IPS-11a (cell line): ENCODE results near the gene SNX3.
"Not testable (repeated sequence)": the region's sequence is repeated elsewhere in the genome, so short reads cannot be mapped to it uniquely, and the experiment has no call there.

Source experiments
- H3K4me3 ChIP-seq: one replicate; pipeline ENCODE4 v1.5.1; 2013; ENCODE audit warnings: low read depth, low read length, control low read depth

SNX3 gene

DNA sequence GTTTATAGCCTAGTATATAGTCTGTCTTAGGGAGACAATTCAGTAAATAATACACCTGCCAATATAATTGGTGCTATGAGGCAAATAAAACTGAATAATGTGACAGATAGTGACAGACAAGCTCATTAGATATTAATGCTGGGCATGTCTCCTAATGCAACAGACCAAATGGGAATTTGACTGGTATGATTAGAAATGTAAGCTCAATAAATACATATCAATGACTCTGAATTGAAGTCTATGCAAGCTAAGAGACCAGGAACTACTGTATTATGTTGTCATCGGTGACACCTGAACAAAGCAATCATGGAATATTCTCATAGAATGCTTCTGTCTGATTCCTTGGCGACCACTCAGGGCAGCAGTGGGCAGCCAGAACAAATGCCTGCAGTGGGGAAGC is 2.5 kb upstream of the SNX3 start:
- no peak overlapping the region for H3K4me3 ChIP-seq

DNA sequence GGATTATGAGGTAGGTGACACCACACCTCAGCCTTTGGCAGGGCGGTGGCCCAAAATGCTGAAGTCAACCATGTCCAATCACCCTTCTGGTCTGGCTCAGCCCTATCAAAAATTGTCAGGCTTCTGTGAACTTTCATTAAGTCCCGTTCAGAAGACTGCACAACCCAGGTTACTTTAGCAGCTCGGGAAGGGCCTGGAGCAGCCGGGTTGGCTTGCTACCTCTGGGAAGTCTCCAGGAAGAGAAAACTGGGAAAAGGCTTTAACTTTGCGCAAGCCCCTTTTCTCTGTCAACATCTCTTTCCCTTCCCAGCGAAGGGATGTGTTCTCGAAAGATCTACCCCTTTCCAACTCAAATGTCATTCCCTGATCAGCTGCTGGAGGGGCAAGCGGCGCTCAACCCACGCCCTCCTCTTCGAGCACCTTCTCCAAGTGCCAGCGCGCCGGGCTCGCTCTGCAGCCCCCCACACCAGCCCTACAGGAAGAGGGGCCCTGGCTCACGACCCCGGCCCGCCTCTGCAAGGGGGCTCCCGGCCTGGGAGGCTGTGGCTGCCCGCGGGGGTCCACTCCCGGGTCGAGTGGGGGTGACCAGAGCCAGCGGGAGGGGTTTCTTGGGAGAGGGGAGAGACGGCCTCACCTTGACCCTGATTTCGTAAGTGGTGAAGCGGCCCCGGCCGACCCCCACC is 573 bp downstream of the SNX3 start:
- H3K4me3 ChIP-seq = peak overlapping the region; percentile 79

DNA sequence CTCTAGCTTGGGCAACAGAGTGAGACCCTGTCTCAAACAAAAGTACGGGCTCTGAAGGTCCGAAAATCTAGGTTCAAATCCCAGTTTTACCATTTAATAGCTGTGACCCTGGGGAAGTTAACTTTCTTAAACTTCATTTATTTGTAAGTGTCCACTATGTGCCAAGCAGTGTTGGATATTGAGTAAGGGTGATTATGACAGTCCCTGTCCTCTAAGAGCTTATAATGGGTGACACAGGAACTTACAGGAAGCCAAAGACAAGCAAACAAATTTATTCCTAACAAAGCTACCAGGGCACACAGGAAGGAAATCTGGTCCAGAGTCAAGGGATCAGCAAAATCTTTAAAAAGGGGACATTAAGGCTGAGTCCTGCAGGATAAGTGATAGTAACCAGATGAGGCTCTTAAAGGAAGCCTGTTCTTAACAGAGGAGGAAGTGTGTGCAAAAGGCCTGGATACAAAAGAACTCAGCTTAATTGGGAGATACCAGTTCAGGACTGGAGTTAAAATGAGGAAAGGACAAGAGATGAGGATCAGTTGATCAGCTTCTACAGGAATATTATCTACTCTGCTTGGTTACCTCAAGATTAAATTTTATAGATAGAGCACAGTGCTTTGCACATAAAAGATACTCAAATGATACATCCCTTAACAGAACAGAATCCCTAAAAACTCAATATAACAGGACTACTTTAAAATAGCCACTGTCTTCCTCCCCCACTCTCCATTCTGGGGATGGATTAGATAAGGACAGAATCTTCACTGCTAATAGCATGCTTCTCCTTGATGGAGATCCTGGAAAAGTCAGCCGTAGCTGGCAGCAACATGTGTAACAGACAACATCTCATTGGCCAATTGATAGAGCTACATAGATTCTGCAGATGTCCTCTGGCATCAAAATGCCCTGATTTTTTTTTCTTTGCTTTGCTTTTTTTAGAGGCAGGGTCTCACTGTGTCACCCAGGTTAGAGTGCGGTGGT is 6.1 kb downstream of the SNX3 start:
- no peak overlapping the region for H3K4me3 ChIP-seq

DNA sequence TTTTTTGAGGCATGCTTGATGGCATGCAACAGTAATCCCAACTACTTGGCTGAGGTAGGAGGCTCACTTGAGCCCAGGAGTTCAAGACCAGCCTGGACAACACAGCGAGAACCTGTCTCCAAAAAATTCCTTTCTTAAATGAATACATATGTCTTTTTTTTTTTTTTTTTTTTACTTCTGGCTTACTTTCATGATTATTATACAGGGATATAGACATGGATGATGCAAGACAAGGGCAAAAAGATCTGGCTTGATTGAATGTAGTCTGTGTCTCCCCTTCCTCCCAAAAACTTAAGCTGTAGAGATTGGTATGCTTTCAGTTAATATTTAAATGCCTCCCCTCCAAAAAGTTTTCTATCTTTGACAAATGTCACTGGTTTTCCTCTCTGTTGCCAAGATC is 7.6 kb downstream of the SNX3 start:
- no peak overlapping the region for H3K4me3 ChIP-seq

DNA sequence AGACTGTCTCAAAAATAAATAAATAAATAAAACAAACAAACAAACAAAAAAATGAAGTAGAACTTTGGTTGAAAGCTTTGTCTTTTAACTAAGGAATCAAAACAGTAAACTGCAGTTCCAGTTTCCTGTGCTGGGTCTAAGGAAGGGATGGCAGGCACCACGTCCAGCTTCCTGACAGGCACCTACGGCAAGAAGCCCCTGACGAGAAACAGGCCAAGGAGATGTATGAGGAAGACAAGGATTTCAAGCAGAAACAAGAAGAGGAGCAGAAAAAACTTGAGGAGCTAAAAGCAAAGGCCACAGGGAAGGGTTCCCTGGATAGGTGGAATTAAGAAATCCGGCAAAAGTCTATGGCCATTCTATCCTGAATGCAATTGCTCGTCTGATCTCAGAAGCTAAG is 8.8 kb downstream of the SNX3 start:
- H3K4me3 ChIP-seq = no peak overlapping the region

DNA sequence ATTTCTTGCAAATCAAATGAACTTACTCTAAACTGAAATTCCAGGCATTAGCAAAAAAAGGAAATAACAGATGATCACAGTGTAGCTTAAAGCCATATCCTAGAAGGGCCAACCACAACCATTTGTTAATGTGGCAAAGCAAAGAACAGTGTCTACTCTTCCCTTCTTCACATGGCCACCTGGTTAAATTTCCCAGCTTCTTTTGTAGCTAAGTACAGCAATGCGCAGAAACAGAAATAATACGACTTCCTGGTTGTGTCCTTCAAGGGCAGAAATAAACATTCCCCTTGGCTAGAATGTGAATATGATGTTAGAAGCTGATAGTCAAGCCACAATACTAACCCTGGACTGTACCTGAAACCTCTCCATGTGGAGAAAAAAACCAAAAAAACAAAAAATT is 9.6 kb downstream of the SNX3 start:
- no peak overlapping the region for H3K4me3 ChIP-seq

DNA sequence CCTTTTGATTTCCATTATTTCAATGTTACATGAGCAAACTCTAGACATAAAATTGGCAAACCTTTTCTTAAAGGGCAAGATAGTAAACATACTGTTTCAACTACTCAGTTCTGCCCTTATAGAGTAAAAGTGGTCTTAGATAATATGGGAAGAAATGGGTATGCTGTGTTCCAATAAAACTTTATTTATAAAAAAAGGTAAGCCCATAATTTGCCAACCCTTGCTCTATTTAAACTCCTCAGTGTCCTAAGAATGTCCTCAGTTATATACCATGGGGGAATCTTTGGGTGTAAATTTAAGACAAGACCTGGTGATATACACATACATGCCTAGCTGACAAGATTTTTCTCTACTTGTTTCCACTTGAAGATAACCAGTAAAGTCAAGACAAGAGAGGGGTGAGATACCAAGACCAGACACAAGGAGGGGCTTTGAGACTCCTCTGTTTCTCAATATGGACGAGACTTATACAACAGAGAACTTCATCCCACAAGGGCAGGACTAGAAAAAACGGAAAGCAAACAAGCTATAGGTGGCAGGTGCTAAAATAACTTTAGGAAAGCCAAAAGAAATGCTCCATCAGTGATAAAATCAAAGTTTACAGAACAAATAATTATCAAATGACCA is 10.5 kb downstream of the SNX3 start:
- no peak overlapping the region for H3K4me3 ChIP-seq

DNA sequence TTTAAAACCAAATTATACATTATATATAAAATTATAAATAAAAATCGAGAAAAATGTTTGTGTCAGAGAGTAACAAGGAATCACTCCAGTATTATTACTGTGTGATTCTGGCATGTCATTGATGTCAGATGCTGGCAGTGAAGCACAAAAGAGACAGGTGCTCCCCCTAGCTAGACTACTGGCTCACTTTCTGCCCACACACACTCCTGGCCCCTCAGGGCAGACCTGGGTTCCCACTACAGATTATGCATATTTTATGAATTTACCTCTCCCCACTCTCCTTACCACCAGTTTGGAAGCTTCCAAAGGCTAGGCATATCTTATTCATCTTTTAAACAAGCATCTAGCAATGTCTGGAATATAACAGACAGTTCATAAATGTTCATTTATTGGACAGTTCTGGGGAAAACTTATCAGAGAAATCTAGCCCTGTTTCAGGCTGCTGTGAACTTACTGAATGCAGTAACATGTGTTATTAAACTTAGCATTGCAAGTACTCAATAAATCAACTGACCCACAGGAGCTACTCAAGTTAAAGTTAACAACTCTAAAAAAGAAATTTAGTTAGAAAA is 12.8 kb downstream of the SNX3 start:
- no peak overlapping the region for H3K4me3 ChIP-seq

DNA sequence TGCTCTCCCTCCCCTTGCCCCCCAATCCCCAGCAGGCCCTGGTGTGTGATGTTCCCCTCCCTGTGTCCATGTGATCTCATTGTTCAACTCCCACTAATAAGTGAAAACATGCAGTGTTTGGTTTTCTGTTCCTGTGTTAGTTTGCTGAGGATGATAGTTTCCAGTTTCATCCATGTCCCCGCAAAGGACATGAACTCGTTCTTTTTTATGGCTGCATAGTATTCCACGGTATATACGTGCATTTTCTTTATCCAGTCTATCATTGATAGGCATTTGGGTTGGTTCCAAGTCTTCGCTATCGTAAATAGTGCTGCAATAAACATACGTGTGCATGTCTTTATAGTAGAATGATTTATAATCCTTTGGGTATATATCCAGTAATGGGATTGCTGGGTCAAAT is 15.7 kb downstream of the SNX3 start:
- H3K4me3 ChIP-seq = not testable (repeated sequence)

DNA sequence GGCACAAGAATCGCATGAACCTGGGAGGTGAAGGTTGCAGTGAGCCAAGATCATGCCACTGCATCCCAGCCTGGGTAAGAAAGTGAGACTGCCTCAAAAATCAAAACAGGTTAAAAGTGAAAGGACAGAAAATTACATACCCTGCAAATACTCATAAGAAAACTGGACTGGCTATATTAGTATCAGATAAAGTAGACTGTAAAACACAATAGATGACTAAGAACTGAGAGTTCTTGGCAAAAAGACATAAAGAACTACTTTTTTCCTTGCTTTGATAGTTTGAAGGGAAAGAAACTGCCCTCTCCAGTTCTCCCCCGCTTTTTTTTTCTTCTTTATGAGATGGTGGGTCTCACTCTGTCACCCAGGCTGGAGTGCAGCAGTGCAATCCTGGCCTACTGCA is 17.0 kb downstream of the SNX3 start:
- no peak overlapping the region for H3K4me3 ChIP-seq

DNA sequence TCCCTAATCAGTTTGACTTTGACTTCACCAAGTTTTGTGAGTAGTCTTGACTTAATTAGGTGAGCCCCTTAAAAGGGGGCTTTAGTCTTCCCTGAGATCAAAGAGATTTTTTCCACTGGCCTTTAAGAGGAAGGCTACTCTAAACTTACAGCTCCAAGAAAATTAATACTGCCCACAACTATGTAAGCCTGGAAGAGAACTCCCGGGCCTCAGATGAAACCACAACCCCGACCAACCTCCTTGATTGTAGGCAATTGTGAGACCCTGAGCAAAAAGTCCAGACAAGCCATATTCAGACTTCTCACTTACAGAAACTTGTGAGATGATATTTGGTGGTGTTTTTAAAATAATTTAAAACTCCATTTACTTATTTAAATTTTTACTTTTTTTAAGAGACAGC is 18.1 kb downstream of the SNX3 start:
- H3K4me3 ChIP-seq = no peak overlapping the region

DNA sequence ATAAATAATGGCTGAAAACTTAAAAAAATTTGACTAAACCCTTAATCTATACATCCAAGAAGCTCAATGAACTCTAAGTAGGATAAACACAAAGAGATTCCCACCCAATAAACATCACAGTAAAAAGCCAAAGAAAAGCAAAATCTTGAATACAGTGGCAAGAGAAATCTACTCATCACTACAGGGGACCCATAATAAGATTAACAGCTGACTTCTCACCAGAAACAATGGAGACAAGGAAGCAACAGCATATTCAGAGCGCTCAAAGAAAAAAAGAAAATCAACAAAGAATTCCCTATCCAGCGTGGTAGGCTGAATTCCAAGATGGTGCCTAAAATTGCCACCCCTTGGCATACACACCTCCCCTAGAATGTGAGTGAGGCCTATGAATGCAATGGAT is 18.6 kb downstream of the SNX3 start:
- no peak overlapping the region for H3K4me3 ChIP-seq

DNA sequence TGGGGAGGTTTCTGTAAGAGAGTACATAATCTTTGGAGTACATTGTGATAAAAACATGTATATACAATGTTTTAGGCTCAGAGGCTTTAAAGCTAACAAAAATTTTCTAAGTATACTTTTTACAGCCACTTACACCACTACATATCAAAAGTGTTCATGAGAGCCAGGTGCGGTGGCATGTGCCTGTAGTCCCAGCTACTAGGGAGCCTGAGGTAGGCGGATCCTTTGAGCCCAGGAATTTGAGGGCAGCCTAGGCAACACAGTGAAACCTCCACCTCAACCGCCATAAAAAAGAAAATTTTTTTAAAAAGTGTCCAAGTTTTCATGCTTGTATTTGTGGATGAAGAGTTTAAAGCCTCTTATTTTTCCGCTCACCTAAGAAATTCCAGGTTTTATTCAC is 22.5 kb downstream of the SNX3 start:
- H3K4me3 ChIP-seq = no peak overlapping the region

DNA sequence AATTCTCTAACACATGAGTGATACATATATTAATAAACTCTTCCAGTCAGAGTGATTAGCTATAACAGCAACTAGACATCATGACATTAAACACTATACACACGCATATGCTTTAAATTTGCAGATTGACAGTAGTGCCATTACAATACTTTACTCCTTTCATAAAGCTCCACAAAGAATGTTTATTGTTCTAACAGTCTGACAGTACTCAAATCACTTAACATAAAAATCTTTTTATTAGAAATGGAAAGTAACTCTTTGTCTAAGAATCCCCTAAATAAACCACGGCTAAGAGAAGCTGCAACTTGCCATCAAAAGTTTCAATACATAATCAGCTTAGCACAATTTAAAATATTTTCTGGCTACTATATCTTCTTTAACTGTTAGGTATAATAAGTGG is 24.0 kb downstream of the SNX3 start:
- H3K4me3 ChIP-seq = no peak overlapping the region

DNA sequence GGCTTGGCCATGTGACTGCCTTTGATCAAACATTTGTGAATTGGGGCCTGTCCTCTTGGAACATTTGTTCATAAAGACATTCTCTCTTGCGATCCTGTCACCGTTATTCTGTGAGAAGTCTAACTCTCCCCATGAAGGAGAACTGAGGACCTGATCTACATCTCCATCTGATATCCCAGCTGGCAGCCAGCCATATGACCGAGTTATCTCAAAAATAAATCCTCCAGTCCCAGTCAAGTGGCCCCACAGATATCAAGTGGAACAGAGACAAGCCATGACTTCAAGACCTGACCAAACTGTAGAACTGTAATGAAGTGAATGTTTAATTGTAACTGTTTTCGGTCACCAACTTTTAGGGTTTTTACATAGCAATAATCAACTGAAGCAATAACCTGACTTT is 25.7 kb downstream of the SNX3 start:
- no peak overlapping the region for H3K4me3 ChIP-seq

DNA sequence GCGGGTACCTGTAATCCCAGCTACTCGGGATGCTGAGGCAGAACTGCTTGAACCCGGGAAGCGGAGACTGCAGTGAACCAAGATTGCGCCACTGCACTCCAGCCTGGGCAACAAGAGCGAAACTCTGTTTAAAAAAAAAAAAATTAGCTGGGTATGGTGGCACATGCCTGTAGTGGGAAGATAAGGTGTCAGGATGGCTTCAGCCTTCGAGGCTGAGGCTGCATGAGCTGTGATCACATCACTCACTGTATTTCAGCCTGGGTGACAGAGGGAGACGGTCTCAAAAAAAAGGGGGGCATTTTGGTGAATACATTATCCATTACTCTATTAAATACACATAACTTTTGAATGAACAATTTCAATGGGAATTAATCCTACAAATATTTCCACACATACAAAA is 32.4 kb downstream of the SNX3 start:
- H3K4me3 ChIP-seq = no peak overlapping the region

DNA sequence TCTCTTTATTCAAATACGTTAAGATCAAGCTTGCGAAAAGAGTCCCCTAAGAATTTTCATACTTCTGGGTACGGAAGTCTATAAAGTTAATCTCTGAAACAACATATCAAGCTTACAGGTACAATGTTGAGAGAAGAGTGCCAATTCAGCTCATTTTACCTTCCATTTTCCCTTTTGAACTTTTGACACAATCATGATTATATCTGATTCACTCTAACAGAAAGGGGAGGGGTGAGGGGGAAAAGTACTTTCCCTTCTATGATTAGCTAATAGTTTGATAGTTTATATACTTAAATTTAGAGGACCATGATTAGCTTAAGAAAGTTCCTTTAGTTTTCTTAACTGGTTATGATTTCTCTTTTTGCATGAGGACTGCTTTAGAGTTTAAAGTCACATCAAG is 33.5 kb downstream of the SNX3 start:
- H3K4me3 ChIP-seq = no peak overlapping the region

DNA sequence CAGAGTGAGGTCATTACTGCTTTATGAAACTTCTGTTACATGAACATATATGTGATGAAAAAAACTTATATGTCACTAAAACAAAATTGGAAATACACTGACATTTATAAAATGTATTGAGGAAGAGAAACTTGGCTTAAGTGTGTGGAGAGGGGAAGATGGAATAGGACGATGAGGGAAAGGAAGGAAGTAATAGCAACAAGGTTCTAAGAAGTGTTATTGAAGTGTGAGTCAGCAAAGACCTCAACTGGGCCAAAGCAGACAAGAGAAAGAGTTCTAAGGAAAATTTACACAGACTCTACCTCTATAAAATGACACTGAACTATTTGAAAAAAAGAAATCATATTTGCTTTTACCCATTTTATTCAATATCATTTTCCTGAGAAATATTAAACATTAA is 38.3 kb downstream of the SNX3 start:
- no peak overlapping the region for H3K4me3 ChIP-seq

DNA sequence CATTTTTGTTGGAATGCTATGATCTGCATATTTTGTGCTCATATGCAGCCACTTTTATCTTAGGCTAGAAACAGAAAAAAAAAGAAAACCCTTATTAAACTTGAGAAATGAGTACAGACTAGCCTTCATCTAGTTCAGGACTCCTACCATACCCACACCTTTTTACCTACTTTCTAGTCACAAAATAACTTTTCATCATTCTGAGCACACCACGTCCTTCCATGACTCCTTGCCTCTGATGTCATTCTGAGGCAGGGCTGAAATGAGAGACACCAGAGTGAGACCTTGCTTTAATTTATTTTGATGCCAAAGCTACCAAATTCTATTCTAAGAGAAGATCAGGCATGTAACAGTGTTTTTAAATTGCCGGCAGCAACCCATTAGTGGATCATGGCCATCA is 38.8 kb downstream of the SNX3 start:
- H3K4me3 ChIP-seq = no peak overlapping the region

DNA sequence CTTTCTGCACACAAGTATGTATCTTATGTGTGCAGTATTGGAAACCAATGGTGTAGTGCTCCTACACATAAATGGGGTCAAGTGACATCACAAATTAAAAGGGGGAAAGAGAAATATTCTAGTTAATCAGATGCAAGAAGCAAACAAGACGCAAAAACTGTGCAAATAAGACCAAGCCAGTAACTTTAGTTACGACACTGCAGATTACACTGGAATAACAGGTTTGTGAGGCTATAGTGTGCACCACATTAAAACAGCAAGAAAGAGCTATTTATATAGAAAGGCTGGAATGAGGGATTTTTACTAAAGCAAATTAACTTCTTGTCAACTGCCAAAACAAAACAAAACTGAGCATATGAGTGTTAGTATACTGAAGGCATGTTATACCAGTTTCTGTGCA is 49.2 kb downstream of the SNX3 start:
- H3K4me3 ChIP-seq = no peak overlapping the region

DNA sequence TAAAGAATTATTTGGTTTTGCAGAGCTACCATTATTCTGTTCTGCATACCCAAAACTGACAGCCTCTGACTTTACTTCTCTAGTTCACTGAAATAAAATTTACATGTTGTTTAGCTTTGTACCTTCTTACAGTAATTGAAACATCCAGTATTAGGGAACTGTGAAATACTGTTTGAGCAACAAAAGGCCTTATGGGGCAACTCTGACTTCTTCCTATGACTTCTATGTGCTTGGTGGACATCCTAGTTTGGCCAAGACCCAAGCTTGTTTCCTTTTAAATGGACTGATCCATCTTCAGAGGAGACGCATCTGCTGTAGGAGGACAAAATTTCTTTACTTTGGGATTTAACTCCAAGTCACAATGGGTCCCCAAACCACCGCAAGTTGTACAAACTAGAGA is 50.3 kb downstream of the SNX3 start:
- no peak overlapping the region for H3K4me3 ChIP-seq

DNA sequence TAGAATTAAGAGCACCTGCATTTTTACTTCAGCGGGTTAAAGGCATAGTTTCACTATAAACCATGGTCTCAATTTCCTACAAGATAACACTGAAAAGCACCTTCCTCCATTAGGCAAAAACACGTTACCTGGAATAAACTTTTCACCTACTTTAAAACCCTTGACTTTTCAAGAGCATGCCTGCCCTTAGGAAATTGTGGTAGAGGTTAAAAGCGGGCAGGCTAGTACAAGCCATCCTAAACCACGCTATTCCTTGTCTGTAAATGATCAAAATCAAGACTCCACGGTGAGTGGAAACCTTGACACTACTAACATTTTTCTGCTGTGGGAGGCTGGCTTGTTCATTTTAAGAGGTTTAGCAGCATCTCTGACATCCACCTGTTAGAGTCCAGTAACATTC is 51.1 kb downstream of the SNX3 start:
- H3K4me3 ChIP-seq = no peak overlapping the region
